Activated naive CD4-positive, alpha-beta T cell treated with anti-CD3 and anti-CD28 coated beads, Interleukin-2, amount 10 ng/mL, durations not matched to agents 7 days and 5 days (primary cell): ENCODE data around the gene DUSP1.
"Not testable (repeated sequence)": the region's sequence is repeated elsewhere in the genome, so short reads cannot be mapped to it uniquely, and the experiment has no call there.

Experiments used
- CTCF ChIA-PET: fragments of 350-600 bp; sonication (Branson Sonifier 250); formaldehyde crosslinking; loops from one replicate; lab custom pipeline; 2021; ENCODE audit warnings: antibody characterized with exemption; lab: Charles Lee
- DNase-seq: peaks from one replicate; pipeline ENCODE4 v3.0.0-alpha.2; 2020
- H3K27ac Mint-ChIP-seq: one replicate; pipeline ENCODE4 v1.8.0; 2021; ENCODE audit warnings: mild to moderate bottlenecking, moderate library complexity, mixed read lengths
- H3K27me3 Mint-ChIP-seq: one replicate; pipeline ENCODE4 v1.8.0; 2021; ENCODE audit warnings: mild to moderate bottlenecking, mixed read lengths
- H3K36me3 Mint-ChIP-seq: one replicate; pipeline ENCODE4 v1.8.0; 2021; ENCODE audit warnings: mixed read lengths
- H3K4me1 Mint-ChIP-seq: one replicate; pipeline ENCODE4 v1.8.0; 2021; ENCODE audit warnings: mixed read lengths
- H3K4me3 Mint-ChIP-seq: one replicate; pipeline ENCODE4 v1.8.0; 2021; ENCODE audit warnings: mild to moderate bottlenecking, moderate library complexity, mixed read lengths
- H3K9me3 Mint-ChIP-seq: one replicate; pipeline ENCODE4 v1.8.0; 2021; ENCODE audit warnings: mixed read lengths

Gene DUSP1

DNA sequence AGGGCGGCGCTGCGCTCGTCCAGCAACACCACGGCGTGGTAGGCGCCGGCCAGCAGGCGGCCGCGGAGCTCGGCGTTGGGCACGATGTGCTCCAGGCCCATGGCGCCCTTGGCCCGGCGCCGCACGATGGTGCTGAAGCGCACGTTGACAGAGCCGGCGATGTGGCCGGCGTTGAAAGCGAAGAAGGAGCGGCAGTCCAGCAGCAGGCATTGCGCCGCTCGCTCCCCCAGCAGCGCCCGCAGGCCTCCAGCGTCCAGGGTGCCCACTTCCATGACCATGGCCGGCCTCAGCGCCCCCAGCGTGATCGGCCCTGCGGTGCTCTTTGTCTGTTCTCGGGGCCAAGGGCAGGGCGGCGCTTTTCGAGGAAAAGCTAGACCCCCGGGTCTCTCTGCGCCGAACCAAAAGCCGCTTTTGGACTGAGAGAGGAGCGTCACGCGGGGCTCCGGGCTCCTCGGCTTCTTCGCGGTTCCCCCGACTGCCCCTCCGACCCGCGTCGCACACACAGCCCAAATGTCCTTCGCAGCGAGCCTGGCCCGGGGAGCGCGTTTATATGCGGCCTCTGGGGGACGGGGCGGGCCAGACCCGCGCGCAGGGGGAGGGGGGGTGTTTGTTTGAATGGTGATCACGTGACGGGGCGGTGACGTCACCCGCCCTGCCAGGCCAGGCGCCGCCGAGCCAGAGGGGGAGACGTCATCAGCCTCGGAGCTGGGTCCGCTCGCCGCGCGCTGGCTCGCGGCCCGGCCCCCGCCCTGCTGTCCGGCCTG lies at the start of gene DUSP1:
Gene DUSP1, minus strand, starts transcription at position 521 of the 764 bp plus-strand sequence. Its CDS starts 243 bp downstream, at position 278.
- Mint-ChIP-seq H3K36me3 (peaks cover 14% of the 10 kb centered on the region), H3K27me3 (no peaks in the 10 kb centered on the region)
- CTCF ChIA-PET, result interaction anchor here (0.6 to 2.9 kb wide), 13 partner anchors 8 to 187 kb away, joined by 3 to 18 read pairs (median 4); no protein-coding TSS in a partner anchor

GRCh38 chr5:172820046-172820767 lies 49.2 kb upstream of the DUSP1 start:
- Mint-ChIP-seq H3K4me1 (no peaks in the 10 kb centered on the region), H3K36me3 (no peaks in the 10 kb centered on the region), H3K27ac (no peak overlapping the region), H3K27me3 (peaks cover 17% of the 10 kb centered on the region), H3K9me3 (peaks cover 1% of the 10 kb centered on the region), H3K4me3 (no peak overlapping the region)
- CTCF ChIA-PET, result no interaction called here
- DNase-seq, result no peak

More for the DNA sequence above, at the start of gene DUSP1:
- peak; percentile 97 for DNase-seq
- H3K27ac Mint-ChIP-seq, result peak within 1 kb of the TSS; percentile 98
- H3K4me1 Mint-ChIP-seq, result peaks cover 59% of the 10 kb centered on the region
- peak within 1 kb of the TSS; percentile 86 for H3K4me3 Mint-ChIP-seq
- no peaks in the 10 kb centered on the region for H3K9me3 Mint-ChIP-seq

- Mint-ChIP-seq H3K27me3 (peaks cover 17% of the 10 kb centered on the region), H3K9me3 (no peaks in the 10 kb centered on the region), H3K27ac (no peak overlapping the region), H3K4me1 (no peaks in the 10 kb centered on the region), H3K4me3 (no peak overlapping the region), H3K36me3 (no peaks in the 10 kb centered on the region)
- CTCF ChIA-PET, result no interaction called here
- DNase-seq, result no peak
Measured at GRCh38 chr5:172819569-172819968, 48.6 kb upstream of the DUSP1 start.

GRCh38 chr5:172818081-172818480 lies 47.1 kb upstream of the DUSP1 start:
- Mint-ChIP-seq H3K9me3 (no peaks in the 10 kb centered on the region), H3K4me1 (no peaks in the 10 kb centered on the region), H3K36me3 (no peaks in the 10 kb centered on the region), H3K27me3 (peaks cover 12% of the 10 kb centered on the region), H3K4me3 (no peak overlapping the region), H3K27ac (no peak overlapping the region)
- DNase-seq, result no peak
- CTCF ChIA-PET, result no interaction called here

GRCh38 chr5:172817664-172818063 lies 46.7 kb upstream of the DUSP1 start:
- Mint-ChIP-seq H3K4me3 (no peak overlapping the region), H3K36me3 (no peaks in the 10 kb centered on the region), H3K27me3 (peaks cover 12% of the 10 kb centered on the region), H3K4me1 (no peaks in the 10 kb centered on the region), H3K27ac (no peak overlapping the region), H3K9me3 (no peaks in the 10 kb centered on the region)
- CTCF ChIA-PET, result no interaction called here
- DNase-seq, result no peak

GRCh38 chr5:172816925-172817562 lies 46.0 kb upstream of the DUSP1 start:
- DNase-seq, result no peak
- Mint-ChIP-seq H3K27ac (no peak overlapping the region), H3K9me3 (no peaks in the 10 kb centered on the region), H3K4me3 (no peak overlapping the region), H3K27me3 (peaks cover 12% of the 10 kb centered on the region), H3K36me3 (no peaks in the 10 kb centered on the region), H3K4me1 (no peaks in the 10 kb centered on the region)
- CTCF ChIA-PET, result interaction anchor here (1.2 kb wide), 1 partner anchor 10 kb away, joined by 3 read pairs; no protein-coding TSS in a partner anchor

DNA sequence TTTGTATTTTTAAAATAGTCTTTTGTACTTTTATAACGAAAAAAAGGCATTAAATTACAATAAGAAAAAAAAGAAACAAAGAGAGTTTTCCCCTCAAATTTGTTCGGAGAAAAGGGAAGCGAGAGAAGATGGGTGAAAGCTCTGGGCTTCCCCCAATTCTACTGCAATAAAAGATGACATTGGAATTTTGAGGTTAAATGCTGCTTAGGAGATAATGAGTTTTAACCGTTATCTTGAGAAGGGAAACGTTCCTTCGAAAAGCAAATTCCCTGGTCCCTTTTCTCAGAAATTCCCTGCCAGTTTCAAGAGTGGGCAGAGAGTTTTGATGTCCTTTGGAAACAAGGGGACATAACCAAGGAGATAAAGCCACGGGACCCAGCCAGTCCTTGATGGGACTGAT lies 44.6 kb upstream of the DUSP1 start:
- DNase-seq, result no peak
- no peaks in the 10 kb centered on the region for H3K4me1 Mint-ChIP-seq
- no peaks in the 10 kb centered on the region for H3K36me3 Mint-ChIP-seq
- H3K4me3 Mint-ChIP-seq, result no peak overlapping the region
- H3K9me3 Mint-ChIP-seq, result no peaks in the 10 kb centered on the region
- H3K27ac Mint-ChIP-seq, result no peak overlapping the region
- peaks cover 12% of the 10 kb centered on the region for H3K27me3 Mint-ChIP-seq
- CTCF ChIA-PET, result no interaction called here

DNA sequence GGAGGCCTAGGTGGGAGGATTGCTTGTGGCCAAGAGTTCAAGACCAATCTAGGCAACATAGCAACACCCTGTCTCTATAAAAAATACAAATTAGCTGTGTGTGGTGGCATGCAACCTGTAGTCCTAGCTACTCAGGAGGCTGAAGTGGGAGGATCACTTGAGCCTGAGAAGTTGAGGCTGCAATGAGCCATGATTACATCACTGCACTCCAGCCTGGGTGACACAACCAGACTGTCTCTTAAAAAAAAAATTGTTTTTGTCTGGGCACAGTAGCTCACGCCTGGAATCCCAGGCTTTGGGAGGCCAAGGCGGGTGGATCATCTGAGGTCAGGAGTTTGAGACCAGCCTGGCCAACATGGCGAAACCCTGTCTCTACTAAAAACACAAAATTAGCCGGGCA lies 40.0 kb upstream of the DUSP1 start:
- H3K9me3 Mint-ChIP-seq, H3K27ac Mint-ChIP-seq, H3K27me3 Mint-ChIP-seq, DNase-seq, H3K4me3 Mint-ChIP-seq, CTCF ChIA-PET, H3K36me3 Mint-ChIP-seq: not testable (repeated sequence)
- H3K4me1 Mint-ChIP-seq, result peaks cover 16% of the 10 kb centered on the region

- CTCF ChIA-PET, result no interaction called here
- peaks cover 3% of the 10 kb centered on the region for H3K27me3 Mint-ChIP-seq
- no peak overlapping the region for H3K27ac Mint-ChIP-seq
- peaks cover 2% of the 10 kb centered on the region for H3K9me3 Mint-ChIP-seq
- no peak for DNase-seq
- no peak overlapping the region for H3K4me3 Mint-ChIP-seq
- H3K36me3 Mint-ChIP-seq, result no peaks in the 10 kb centered on the region
- peaks cover 16% of the 10 kb centered on the region for H3K4me1 Mint-ChIP-seq
Measured at GRCh38 chr5:172809774-172810173, 38.8 kb upstream of the DUSP1 start.

- CTCF ChIA-PET, result interaction anchor here (0.6 to 1.3 kb wide), 6 partner anchors 9 to 125 kb away, joined by 3 to 6 read pairs (median 3); no protein-coding TSS in a partner anchor
- H3K36me3 Mint-ChIP-seq, result no peaks in the 10 kb centered on the region
- peak overlapping the region; percentile 89 for H3K27ac Mint-ChIP-seq
- no peak for DNase-seq
- peaks cover 16% of the 10 kb centered on the region for H3K4me1 Mint-ChIP-seq
- peaks cover 2% of the 10 kb centered on the region for H3K9me3 Mint-ChIP-seq
- peaks cover 3% of the 10 kb centered on the region for H3K27me3 Mint-ChIP-seq
- peak overlapping the region; percentile 67 for H3K4me3 Mint-ChIP-seq
Measured at GRCh38 chr5:172807766-172808311, 36.8 kb upstream of the DUSP1 start.

- Mint-ChIP-seq H3K36me3 (no peaks in the 10 kb centered on the region), H3K27me3 (peaks cover 3% of the 10 kb centered on the region), H3K4me1 (peaks cover 16% of the 10 kb centered on the region), H3K9me3 (peaks cover 2% of the 10 kb centered on the region), H3K4me3 (peak overlapping the region; percentile 67), H3K27ac (peak overlapping the region; percentile 89)
- peak; percentile 93 for DNase-seq
- CTCF ChIA-PET, result interaction anchor here (0.6 to 1.5 kb wide), 6 partner anchors 10 to 126 kb away, joined by 3 to 6 read pairs (median 4); no protein-coding TSS in a partner anchor
Measured at GRCh38 chr5:172806897-172807672, 36.1 kb upstream of the DUSP1 start.

DNA sequence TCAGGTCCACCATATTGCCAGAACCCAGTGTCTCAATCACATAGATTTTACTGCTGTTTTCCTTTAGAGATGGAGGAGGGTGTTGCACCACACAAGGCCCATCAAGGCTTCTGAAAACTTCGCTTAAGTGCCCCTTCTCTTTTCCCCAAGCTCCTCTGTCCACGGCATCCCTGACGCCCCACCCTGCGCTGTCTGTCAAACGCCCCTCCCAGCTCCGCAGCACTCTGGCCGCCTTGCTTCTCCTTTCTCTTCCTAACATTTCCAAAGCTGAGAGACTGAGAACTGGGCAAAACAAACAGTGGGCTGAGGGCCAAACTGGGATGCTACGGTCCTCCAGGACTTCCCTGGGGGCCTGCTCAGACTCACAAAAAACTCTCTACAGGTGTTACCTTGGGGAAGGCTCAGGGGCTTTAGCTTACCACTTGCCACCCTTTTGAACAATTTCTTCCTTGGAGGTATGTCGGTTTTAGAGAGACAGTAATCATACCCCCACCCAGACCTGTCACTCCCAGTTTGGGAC lies 34.8 kb upstream of the DUSP1 start:
- CTCF ChIA-PET, result interaction anchor here (1.5 kb wide), 1 partner anchor 34 kb away, joined by 4 read pairs; no protein-coding TSS in a partner anchor
- peaks cover 16% of the 10 kb centered on the region for H3K4me1 Mint-ChIP-seq
- H3K27ac Mint-ChIP-seq, result no peak overlapping the region
- H3K4me3 Mint-ChIP-seq, result no peak overlapping the region
- H3K9me3 Mint-ChIP-seq, result peaks cover 2% of the 10 kb centered on the region
- no peak for DNase-seq
- peaks cover 3% of the 10 kb centered on the region for H3K27me3 Mint-ChIP-seq
- no peaks in the 10 kb centered on the region for H3K36me3 Mint-ChIP-seq

GRCh38 chr5:172805018-172805683 lies 34.2 kb upstream of the DUSP1 start:
- Mint-ChIP-seq H3K27me3 (peaks cover 3% of the 10 kb centered on the region), H3K4me1 (peaks cover 16% of the 10 kb centered on the region), H3K27ac (no peak overlapping the region), H3K9me3 (peaks cover 2% of the 10 kb centered on the region), H3K36me3 (no peaks in the 10 kb centered on the region), H3K4me3 (no peak overlapping the region)
- CTCF ChIA-PET, result interaction anchor here (0.7 to 1.5 kb wide), 2 partner anchors 33 to 185 kb away, joined by 4 read pairs; no protein-coding TSS in a partner anchor
- DNase-seq, result no peak
